NT2/D1 (cell line): ENCODE data around the gene SST.
"Not testable (repeated sequence)": the region's sequence is repeated elsewhere in the genome, so short reads cannot be mapped to it uniquely, and the experiment has no call there.

ENCODE experiments used
- DNase-seq: peaks from one replicate; pipeline ENCODE4 v3.0.0-alpha.2; 2011; ENCODE audit warnings: low read depth, low spot score
- H3K27me3 ChIP-seq: 2 replicates; pipeline ENCODE4 v1.6.0; 2011; ENCODE audit warnings: mild to moderate bottlenecking; ENCODE audit not compliant: insufficient read length, insufficient read depth
- H3K36me3 ChIP-seq: 2 replicates; pipeline ENCODE4 v1.6.1; 2011; ENCODE audit warnings: mild to moderate bottlenecking, low read length, mixed read lengths; ENCODE audit not compliant: insufficient read depth, insufficient read length
- H3K4me1 ChIP-seq: 2 replicates; pipeline ENCODE4 v1.5.1; 2011; ENCODE audit not compliant: insufficient read depth, insufficient read length
- H3K4me3 ChIP-seq: 2 replicates; pipeline ENCODE4 v1.5.1; 2011; ENCODE audit warnings: low read depth; ENCODE audit not compliant: insufficient read length
- H3K9ac ChIP-seq: 2 replicates; pipeline ENCODE4 v1.6.0; 2011; ENCODE audit warnings: low read depth; ENCODE audit not compliant: insufficient read length
- H3K9me3 ChIP-seq: 2 replicates; pipeline ENCODE4 v1.5.1; 2011; ENCODE audit warnings: mild to moderate bottlenecking, low read length; ENCODE audit not compliant: insufficient read depth
- SUZ12 ChIP-seq: IDR thresholded peaks from 2 replicates; pipeline ENCODE4 v1.6.1; 2011; ENCODE audit not compliant: insufficient read length, insufficient read depth; ENCODE audit errors: extremely low read depth
- YY1 ChIP-seq: IDR thresholded peaks from 2 replicates; pipeline ENCODE4 v1.6.1; 2011; ENCODE audit not compliant: insufficient read length, insufficient read depth
- ZNF274 ChIP-seq: IDR thresholded peaks from 2 replicates; pipeline ENCODE4 v1.6.1; 2011; ENCODE audit warnings: mild to moderate bottlenecking, low read depth, low read length

SST gene

DNA sequence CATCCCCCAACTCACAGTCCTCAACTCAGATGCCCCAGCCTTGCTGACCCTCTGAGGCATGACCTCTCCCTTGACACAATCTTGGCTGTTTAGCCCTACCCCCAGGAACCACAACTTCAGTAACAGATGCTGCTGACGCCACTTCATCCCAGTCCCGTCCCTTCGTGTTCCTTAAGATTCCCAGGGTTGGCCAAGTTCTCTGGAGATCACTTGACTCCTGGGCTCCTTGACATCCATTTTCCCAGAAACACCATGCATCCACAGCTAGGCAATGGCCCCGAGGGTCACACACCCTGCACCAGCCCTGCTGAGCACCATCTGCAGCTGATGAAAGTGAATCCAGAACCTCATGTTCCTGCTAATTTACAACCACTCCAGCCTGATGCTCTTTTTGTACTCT, 25.3 kb upstream of the SST start:
- Histone ChIP-seq H3K4me3 (no peak overlapping the region), H3K36me3 (no peaks in the 10 kb centered on the region), H3K4me1 (no peaks in the 10 kb centered on the region), H3K9ac (no peak overlapping the region), H3K27me3 (no peaks in the 10 kb centered on the region), H3K9me3 (no peaks in the 10 kb centered on the region)
- TF ChIP-seq SUZ12 (no peak), ZNF274 (no peak), YY1 (no peak)
- DNase-seq = no peak

GRCh38 chr3:187694801-187695200, 24.6 kb upstream of the SST start:
- H3K4me1 ChIP-seq = no peaks in the 10 kb centered on the region
- H3K9ac ChIP-seq = no peak overlapping the region
- no peak overlapping the region for H3K4me3 ChIP-seq
- DNase-seq = no peak
- H3K27me3 ChIP-seq = no peaks in the 10 kb centered on the region
- H3K9me3 ChIP-seq = no peaks in the 10 kb centered on the region
- TF ChIP-seq SUZ12 (no peak), YY1 (no peak), ZNF274 (no peak)
- no peaks in the 10 kb centered on the region for H3K36me3 ChIP-seq

DNA sequence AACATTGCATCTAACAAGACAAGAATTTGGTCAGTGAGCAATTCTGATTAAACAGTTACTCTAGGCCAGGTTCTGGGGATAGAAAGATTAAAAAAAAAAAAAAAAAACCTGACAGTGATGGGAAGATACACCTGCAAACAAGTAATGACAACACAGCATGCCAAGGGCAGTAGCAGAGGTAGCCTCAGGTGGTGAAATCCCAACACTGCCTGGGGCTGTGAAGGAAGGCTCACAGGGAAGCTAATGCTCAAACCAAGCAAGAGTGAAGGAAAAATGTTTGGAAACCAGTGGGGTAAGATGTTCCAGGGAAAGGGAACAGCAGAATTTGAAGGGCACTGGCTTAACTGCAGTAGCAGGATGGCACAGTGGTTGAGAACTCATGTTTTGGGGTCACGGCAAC, 23.2 kb upstream of the SST start:
- TF ChIP-seq ZNF274 (no peak), YY1 (no peak), SUZ12 (no peak)
- no peaks in the 10 kb centered on the region for H3K27me3 ChIP-seq

GRCh38 chr3:187689984-187690383, 19.8 kb upstream of the SST start:
- TF ChIP-seq YY1 = no peak
- no peak for TF ChIP-seq ZNF274
- TF ChIP-seq SUZ12 = no peak
- H3K27me3 ChIP-seq = no peaks in the 10 kb centered on the region
- no peak for DNase-seq
- H3K4me3 ChIP-seq = no peak overlapping the region
- no peaks in the 10 kb centered on the region for H3K36me3 ChIP-seq
- H3K9ac ChIP-seq = no peak overlapping the region
- H3K9me3 ChIP-seq = peaks cover 31% of the 10 kb centered on the region
- H3K4me1 ChIP-seq = no peaks in the 10 kb centered on the region

More for the DNA sequence above, 23.2 kb upstream of the SST start:
- no peaks in the 10 kb centered on the region for H3K4me1 ChIP-seq
- no peak overlapping the region for H3K9ac ChIP-seq
- H3K36me3 ChIP-seq = no peaks in the 10 kb centered on the region
- H3K4me3 ChIP-seq = no peak overlapping the region
- no peaks in the 10 kb centered on the region for H3K9me3 ChIP-seq
- DNase-seq = no peak

- no peaks in the 10 kb centered on the region for H3K4me1 ChIP-seq
These were observed 16.6 kb upstream of the SST start for GRCh38 chr3:187686621-187687273.

DNA sequence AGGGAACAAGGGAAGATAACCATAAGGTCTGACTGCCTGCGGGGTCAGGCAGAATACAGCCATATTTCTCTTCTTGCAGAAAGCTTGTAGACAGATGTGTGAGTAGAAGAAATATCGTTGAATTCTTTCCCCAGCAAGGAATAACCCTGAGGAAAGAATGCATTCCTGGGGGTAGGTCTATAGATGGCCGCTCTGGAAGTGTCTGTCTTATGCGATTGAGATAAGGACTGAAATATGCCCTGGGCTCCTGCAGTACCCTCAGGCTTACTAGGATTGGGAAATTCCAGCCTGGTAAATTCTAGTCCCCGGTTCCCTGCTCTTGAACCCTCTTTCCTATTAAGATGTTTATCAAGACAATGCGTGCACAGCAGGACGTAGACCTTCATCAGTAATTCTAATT, 15.8 kb upstream of the SST start:
- peaks cover 34% of the 10 kb centered on the region for H3K9me3 ChIP-seq
- no peaks in the 10 kb centered on the region for H3K27me3 ChIP-seq
- TF ChIP-seq ZNF274 (no peak), YY1 (no peak), SUZ12 (no peak)
- no peaks in the 10 kb centered on the region for H3K36me3 ChIP-seq
- no peak for DNase-seq
- no peaks in the 10 kb centered on the region for H3K4me1 ChIP-seq
- H3K4me3 ChIP-seq = no peak overlapping the region
- no peak overlapping the region for H3K9ac ChIP-seq

More at GRCh38 chr3:187686621-187687273, 16.6 kb upstream of the SST start:
- no peak for DNase-seq
- H3K36me3 ChIP-seq = no peaks in the 10 kb centered on the region
- H3K9ac ChIP-seq = no peak overlapping the region
- H3K4me3 ChIP-seq = no peak overlapping the region
- H3K9me3 ChIP-seq = peaks cover 34% of the 10 kb centered on the region
- TF ChIP-seq ZNF274 = no peak
- H3K27me3 ChIP-seq = no peaks in the 10 kb centered on the region

GRCh38 chr3:187684880-187685279, 14.7 kb upstream of the SST start:
- peaks cover 34% of the 10 kb centered on the region for H3K9me3 ChIP-seq
- no peak overlapping the region for H3K9ac ChIP-seq
- H3K36me3 ChIP-seq = no peaks in the 10 kb centered on the region
- H3K4me1 ChIP-seq = no peaks in the 10 kb centered on the region
- H3K4me3 ChIP-seq = no peak overlapping the region
- no peaks in the 10 kb centered on the region for H3K27me3 ChIP-seq
- no peak for TF ChIP-seq SUZ12
- TF ChIP-seq ZNF274 = no peak
- no peak for TF ChIP-seq YY1
- no peak for DNase-seq

- H3K4me1 ChIP-seq = no peaks in the 10 kb centered on the region
- no peak overlapping the region for H3K4me3 ChIP-seq
- H3K36me3 ChIP-seq = no peaks in the 10 kb centered on the region
- H3K9me3 ChIP-seq = peaks cover 34% of the 10 kb centered on the region
- DNase-seq = no peak
- H3K9ac ChIP-seq = no peak overlapping the region
- TF ChIP-seq ZNF274 (no peak), YY1 (no peak), SUZ12 (no peak)
- H3K27me3 ChIP-seq = no peaks in the 10 kb centered on the region
These were observed 14.2 kb upstream of the SST start for GRCh38 chr3:187684444-187684843.

DNA sequence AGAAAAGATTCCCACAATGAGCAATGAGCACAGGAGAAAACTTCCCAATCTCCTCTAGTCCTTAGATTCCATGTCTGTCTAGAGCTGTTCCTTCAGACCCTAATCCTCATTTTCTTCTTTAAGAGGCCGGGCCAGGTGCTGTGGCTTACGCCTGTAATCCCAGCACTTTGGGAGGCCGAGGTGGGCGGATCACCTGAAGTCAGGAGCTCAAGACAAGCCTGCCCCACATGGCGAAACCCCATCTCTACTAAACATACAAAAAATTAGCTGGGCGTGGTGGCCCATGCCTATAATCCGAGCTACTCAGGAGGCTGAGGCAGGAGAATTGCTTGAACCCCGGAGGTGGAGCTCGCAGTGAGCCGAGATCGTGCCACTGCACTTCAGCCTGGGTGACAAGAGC, 11.6 kb upstream of the SST start:
- H3K9ac ChIP-seq, H3K36me3 ChIP-seq, DNase-seq, H3K4me1 ChIP-seq, H3K27me3 ChIP-seq, H3K4me3 ChIP-seq: not testable (repeated sequence)
- peaks cover 21% of the 10 kb centered on the region for H3K9me3 ChIP-seq
